ENCODE data around the gene NMNAT3. TPM values are rescaled to one million over a fixed set of nuclear protein-coding genes. Genes with fewer than 3 reads are reported as not detected.

Gene NMNAT3
- total RNA-seq, 1 experiment from 2014 or later: not detected

GRCh38 chr3:139521816-139522215, 156.0 kb downstream of the NMNAT3 start:
- no peak for DNase-seq (ENCODE audit: low read depth)

- DNase-seq (ENCODE audit: low read depth): no peak
These were observed 156.6 kb downstream of the NMNAT3 start for GRCh38 chr3:139521144-139521543.

GRCh38 chr3:139519998-139520737, 157.6 kb downstream of the NMNAT3 start:
- no peak for DNase-seq (ENCODE audit: low read depth)

GRCh38 chr3:139518926-139519842, 158.6 kb downstream of the NMNAT3 start:
- no peak for DNase-seq (ENCODE audit: low read depth)

GRCh38 chr3:139518306-139518705, 159.5 kb downstream of the NMNAT3 start:
- DNase-seq (ENCODE audit: low read depth): no peak

- no peak for DNase-seq (ENCODE audit: low read depth)
These were observed 160.3 kb downstream of the NMNAT3 start for GRCh38 chr3:139517321-139518065.

GRCh38 chr3:139514741-139515140, 163.0 kb downstream of the NMNAT3 start:
- no peak for DNase-seq (ENCODE audit: low read depth)

Other genes starting within 250 kb of the NMNAT3 start
- gene RBP2, start 201.5 kb downstream of the NMNAT3 start, total RNA-seq (2014; rRNA removed): not detected in 2 replicates
- not detected in 2 replicates for gene RBP1, start 138.2 kb downstream of the NMNAT3 start, total RNA-seq (2014; rRNA removed)

All from LHCN-M2 (cell line).